ENCODE measurements around the gene TTLL5. TPM values are rescaled to one million over a fixed set of nuclear protein-coding genes. Genes with fewer than 3 reads are reported as not detected.

Gene TTLL5
- total RNA-seq, 4 donors from 2014 or later: 36.3 to 61.8 (median 36.7) TPM

GRCh38 chr14:75823334-75823733, 162.3 kb downstream of the TTLL5 start:
- Histone ChIP-seq H3K4me1 (peaks cover 0 to 42% (median 21%) of the 10 kb centered on the region in 4 donors), H3K36me3 (peaks cover 0 to 11% (median 0%) of the 10 kb centered on the region in 3 donors), H3K27ac (peak overlapping the region in 2 of 4 donors; percentile 74), H3K9me3 (no peaks in the 10 kb centered on the region), H3K4me3 (no peak overlapping the region), H3K27me3 (no peaks in the 10 kb centered on the region)
- DNase-seq (ENCODE audit: low spot score in 2 of 2): no peak
- 47 to 57% methylated on average over 4 of the region's 4 CpGs for WGBS, 2 donors
- TF ChIP-seq, protein P1, sequence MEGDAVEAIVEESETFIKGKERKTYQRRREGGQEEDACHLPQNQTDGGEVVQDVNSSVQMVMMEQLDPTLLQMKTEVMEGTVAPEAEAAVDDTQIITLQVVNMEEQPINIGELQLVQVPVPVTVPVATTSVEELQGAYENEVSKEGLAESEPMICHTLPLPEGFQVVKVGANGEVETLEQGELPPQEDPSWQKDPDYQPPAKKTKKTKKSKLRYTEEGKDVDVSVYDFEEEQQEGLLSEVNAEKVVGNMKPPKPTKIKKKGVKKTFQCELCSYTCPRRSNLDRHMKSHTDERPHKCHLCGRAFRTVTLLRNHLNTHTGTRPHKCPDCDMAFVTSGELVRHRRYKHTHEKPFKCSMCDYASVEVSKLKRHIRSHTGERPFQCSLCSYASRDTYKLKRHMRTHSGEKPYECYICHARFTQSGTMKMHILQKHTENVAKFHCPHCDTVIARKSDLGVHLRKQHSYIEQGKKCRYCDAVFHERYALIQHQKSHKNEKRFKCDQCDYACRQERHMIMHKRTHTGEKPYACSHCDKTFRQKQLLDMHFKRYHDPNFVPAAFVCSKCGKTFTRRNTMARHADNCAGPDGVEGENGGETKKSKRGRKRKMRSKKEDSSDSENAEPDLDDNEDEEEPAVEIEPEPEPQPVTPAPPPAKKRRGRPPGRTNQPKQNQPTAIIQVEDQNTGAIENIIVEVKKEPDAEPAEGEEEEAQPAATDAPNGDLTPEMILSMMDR (IDR thresholded peaks at IDR 0.05): no peak
- TF ChIP-seq EP300 (IDR thresholded peaks at IDR 0.05): no peak
- TF ChIP-seq POLR2A (IDR thresholded peaks at IDR 0.05): no peak

GRCh38 chr14:75824318-75824717, 163.3 kb downstream of the TTLL5 start:
- no peak for DNase-seq (ENCODE audit: low spot score in 2 of 2)
- H3K4me1 ChIP-seq: peaks cover 0 to 42% (median 21%) of the 10 kb centered on the region in 4 donors
- no peaks in the 10 kb centered on the region for H3K27me3 ChIP-seq
- TF ChIP-seq, protein P1 (IDR thresholded peaks at IDR 0.05): no peak
- TF ChIP-seq EP300 (IDR thresholded peaks at IDR 0.05) (no peak), POLR2A (IDR thresholded peaks at IDR 0.05) (no peak)
- WGBS, 2 donors: 66 to 84% methylated on average over 3 of the region's 3 CpGs
- H3K4me3 ChIP-seq: no peak overlapping the region
- peaks cover 0 to 11% (median 0%) of the 10 kb centered on the region in 3 donors for H3K36me3 ChIP-seq
- no peaks in the 10 kb centered on the region for H3K9me3 ChIP-seq
- peak overlapping the region in 2 of 4 donors; percentile 74 to 75 for H3K27ac ChIP-seq

- WGBS, 2 donors: 38 to 43% methylated on average over 3 of the region's 3 CpGs
- peak in 1 of 2 donors; percentile 14 for DNase-seq (ENCODE audit: low spot score in 2 of 2)
- Histone ChIP-seq H3K4me3 (no peak overlapping the region), H3K36me3 (peaks cover 0 to 3% (median 0%) of the 10 kb centered on the region in 3 donors), H3K27me3 (no peaks in the 10 kb centered on the region), H3K4me1 (peaks cover 0 to 42% (median 21%) of the 10 kb centered on the region in 4 donors), H3K9me3 (no peaks in the 10 kb centered on the region), H3K27ac (peak overlapping the region in 3 of 4 donors; percentile 58 to 75 (median 74))
- no peak for TF ChIP-seq POLR2A (IDR thresholded peaks at IDR 0.05)
- peak in 1 of 2 donors; percentile 49 for TF ChIP-seq EP300 (IDR thresholded peaks at IDR 0.05)
Measured at GRCh38 chr14:75825147-75825592, 164.1 kb downstream of the TTLL5 start.

DNA sequence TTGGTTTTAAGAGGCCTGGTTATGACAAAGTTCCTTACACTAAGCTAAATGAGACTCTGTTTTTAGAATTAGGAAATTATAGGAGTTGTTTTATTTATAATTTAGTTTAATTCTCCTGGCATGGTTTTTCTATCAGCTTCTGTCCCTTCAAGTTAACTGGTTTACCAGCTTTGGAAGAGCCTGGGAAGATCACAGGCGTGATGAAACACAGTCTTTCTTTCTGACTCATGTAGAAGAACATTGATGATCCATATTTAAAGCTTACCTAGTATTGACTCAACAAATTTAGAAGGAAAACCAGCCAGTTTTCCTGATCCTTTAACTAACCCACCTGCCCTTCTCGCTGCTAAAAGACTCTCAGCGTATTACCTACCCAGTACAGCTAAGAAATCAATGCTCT, 165.6 kb downstream of the TTLL5 start:
- Histone ChIP-seq H3K36me3 (no peaks in the 10 kb centered on the region), H3K27ac (no peak overlapping the region), H3K9me3 (no peaks in the 10 kb centered on the region), H3K4me1 (peaks cover 0 to 46% (median 21%) of the 10 kb centered on the region in 4 donors), H3K27me3 (no peaks in the 10 kb centered on the region), H3K4me3 (no peak overlapping the region)
- WGBS, 2 donors: 98 to 99% methylated on average over 3 of the region's 3 CpGs
- no peak for DNase-seq (ENCODE audit: low spot score in 2 of 2)
- TF ChIP-seq POLR2A (IDR thresholded peaks at IDR 0.05): no peak
- TF ChIP-seq EP300 (IDR thresholded peaks at IDR 0.05): no peak
- TF ChIP-seq, protein P1 (IDR thresholded peaks at IDR 0.05): no peak

DNA sequence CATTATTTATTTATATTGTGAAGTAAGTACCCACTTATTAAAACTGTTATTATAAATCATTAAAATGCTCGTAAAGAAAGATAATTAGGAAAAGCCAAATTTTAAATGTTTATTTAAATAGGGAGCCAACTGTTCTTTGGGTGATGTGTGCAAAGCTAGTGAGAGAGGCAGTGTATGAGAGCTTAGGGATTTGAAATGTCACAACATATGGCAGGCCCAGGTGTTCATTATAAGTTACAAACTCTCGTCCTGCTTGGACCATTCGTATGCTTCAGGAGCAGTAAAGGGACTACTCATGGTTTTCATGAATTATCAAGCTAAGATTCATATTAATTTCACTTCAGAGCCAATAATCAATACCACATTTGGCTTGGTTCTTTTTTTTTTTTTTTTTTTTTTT, 166.3 kb downstream of the TTLL5 start:
- peaks cover 0 to 46% (median 18%) of the 10 kb centered on the region in 4 donors for H3K4me1 ChIP-seq

More for the DNA sequence above, 166.3 kb downstream of the TTLL5 start:
- TF ChIP-seq, protein P1 (IDR thresholded peaks at IDR 0.05): no peak
- no peak overlapping the region for H3K4me3 ChIP-seq
- DNase-seq (ENCODE audit: low spot score in 2 of 2): no peak
- no peaks in the 10 kb centered on the region for H3K36me3 ChIP-seq
- no peak overlapping the region for H3K27ac ChIP-seq
- H3K9me3 ChIP-seq: no peaks in the 10 kb centered on the region
- H3K27me3 ChIP-seq: no peaks in the 10 kb centered on the region
- 91 to 96% methylated on average over 3 of the region's 3 CpGs for WGBS, 2 donors

All from tibial nerve (tissue), 4 donors.